HS-5 (cell line): ENCODE data around the gene GSN.

Source experiments
- DNase-seq: peaks from one replicate; pipeline ENCODE4 v3.0.0-alpha.2; 2012; ENCODE audit warnings: low read depth

The GSN gene

GRCh38 chr9:121323449-121324151, 55.6 kb downstream of the GSN start:
- DNase-seq: no peak

GRCh38 chr9:121324316-121324715, 56.4 kb downstream of the GSN start:
- no peak for DNase-seq

GRCh38 chr9:121324755-121325154, 56.8 kb downstream of the GSN start:
- DNase-seq: no peak

- DNase-seq: no peak
Measured at GRCh38 chr9:121325387-121325786, 57.4 kb downstream of the GSN start.

GRCh38 chr9:121326130-121326838, 58.3 kb downstream of the GSN start:
- DNase-seq: no peak

- no peak for DNase-seq
Measured at GRCh38 chr9:121326901-121327613, 59.1 kb downstream of the GSN start.

GRCh38 chr9:121328476-121328875, 60.5 kb downstream of the GSN start:
- no peak for DNase-seq

- DNase-seq: no peak
Measured at GRCh38 chr9:121328876-121329681, 61.1 kb downstream of the GSN start.

- no peak for DNase-seq
Measured at GRCh38 chr9:121331549-121331948, 63.6 kb downstream of the GSN start.

- no peak for DNase-seq
Measured at GRCh38 chr9:121331992-121332685, 64.2 kb downstream of the GSN start.

GRCh38 chr9:121333950-121334773, 66.2 kb downstream of the GSN start:
- no peak for DNase-seq

GRCh38 chr9:121336665-121337064, 68.7 kb downstream of the GSN start:
- DNase-seq: no peak

GRCh38 chr9:121339437-121339836, 71.5 kb downstream of the GSN start:
- DNase-seq: no peak

- DNase-seq: no peak
Measured at GRCh38 chr9:121340676-121341392, 72.9 kb downstream of the GSN start.

GRCh38 chr9:121344184-121344583, 76.2 kb downstream of the GSN start:
- DNase-seq: no peak

GRCh38 chr9:121345070-121345469, 77.1 kb downstream of the GSN start:
- DNase-seq: no peak

GRCh38 chr9:121348221-121348620, 80.3 kb downstream of the GSN start:
- no peak for DNase-seq

- DNase-seq: no peak
Measured at GRCh38 chr9:121349009-121349408, 81.0 kb downstream of the GSN start.

GRCh38 chr9:121350036-121350435, 82.1 kb downstream of the GSN start:
- DNase-seq: no peak

- peak; percentile 56 for DNase-seq
Measured at GRCh38 chr9:121350993-121351561, 83.1 kb downstream of the GSN start.
